HL-60 (cell line): Measurements from ENCODE around the gene ABCB9.
A peak's percentile ranks its signal among the peaks of the same experiment; 100 is the strongest.

ENCODE experiments used
- DNase-seq, 2 experiments: peaks; one replicate each; pipeline ENCODE4 v3.0.0-alpha.2; 2010 to 2020; ENCODE audit warnings: low read depth in 1 of 2, low spot score in 1 of 2
- H3K27ac ChIP-seq: fragments of 250-450 bp; sonication (Bioruptor Pico); replicated peaks from 2 replicates; pipeline ENCODE4 v1.5.1; 2020; ENCODE audit warnings: mild to moderate bottlenecking, moderate library complexity
- H3K27me3 ChIP-seq: fragments of 250-450 bp; sonication (Bioruptor Pico); 2 replicates; pipeline ENCODE4 v1.5.1; 2021; ENCODE audit warnings: mild to moderate bottlenecking, moderate library complexity; ENCODE audit not compliant: insufficient read depth, poor library complexity, severe bottlenecking
- H3K4me3 ChIP-seq: replicated peaks from 2 replicates; pipeline ENCODE4 v1.5.1; 2011; ENCODE audit warnings: mild to moderate bottlenecking, control low read depth, low read length; ENCODE audit not compliant: insufficient read depth
- CTCF ChIP-seq: IDR thresholded peaks from one replicate; pipeline ENCODE4 v1.5.1; 2011; ENCODE audit warnings: low read length, control low read depth, inconsistent platforms; ENCODE audit not compliant: insufficient read depth
- GABPA ChIP-seq: IDR thresholded peaks from 2 replicates; pipeline ENCODE4 v1.6.1; 2012; ENCODE audit warnings: low read depth
- POLR2AphosphoS5 ChIP-seq: IDR thresholded peaks from 2 replicates; pipeline ENCODE4 v1.6.1; 2012; ENCODE audit warnings: low read depth
- SPI1 ChIP-seq: IDR thresholded peaks from 2 replicates; pipeline ENCODE4 v1.6.1; 2012; ENCODE audit warnings: low read depth, mild to moderate bottlenecking, borderline replicate concordance
- TF ChIP-seq, protein P1 (sequence below): IDR thresholded peaks from 2 replicates; pipeline ENCODE4 v1.6.1; 2012; ENCODE audit warnings: low read depth; ENCODE audit not compliant: insufficient replicate concordance

The ABCB9 gene

DNA sequence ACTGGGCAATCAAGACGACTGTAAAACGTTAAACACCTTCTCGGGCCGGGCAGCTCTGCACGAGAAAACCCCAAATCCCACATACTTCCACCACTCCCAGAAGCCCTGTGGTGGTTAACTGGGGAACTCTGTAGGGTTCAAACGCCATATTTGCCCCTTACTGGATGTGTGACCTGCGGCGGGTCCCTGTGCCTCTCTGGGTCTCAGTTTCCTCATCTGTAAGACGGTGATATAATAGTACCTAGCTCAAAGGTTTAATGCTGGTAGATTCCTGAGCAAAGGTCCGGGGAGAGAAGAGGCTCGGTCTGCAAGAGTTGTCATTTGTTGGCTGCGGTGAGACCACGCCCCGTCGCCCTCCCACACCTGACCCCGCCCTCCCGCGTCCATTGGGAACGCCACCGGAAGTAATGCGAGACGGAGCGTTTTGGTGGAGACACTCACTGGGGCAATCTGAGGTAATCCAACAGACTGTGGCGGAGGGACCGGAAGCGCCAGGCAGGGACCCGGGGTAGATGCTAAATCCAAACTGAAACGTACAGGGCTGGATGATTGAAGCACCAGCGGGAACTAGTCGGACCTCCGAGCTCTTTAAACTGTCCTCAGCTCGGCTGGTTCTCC lies 8.1 kb upstream of the ABCB9 start:
- DNase-seq: peak; percentile 95 to 99
- H3K27ac ChIP-seq: peak overlapping the region; percentile 99
- H3K27me3 ChIP-seq: no peaks in the 10 kb centered on the region
- no peak for TF ChIP-seq SPI1
- TF ChIP-seq GABPA: peak; percentile 98
- no peak for TF ChIP-seq CTCF
- TF ChIP-seq, protein P1, sequence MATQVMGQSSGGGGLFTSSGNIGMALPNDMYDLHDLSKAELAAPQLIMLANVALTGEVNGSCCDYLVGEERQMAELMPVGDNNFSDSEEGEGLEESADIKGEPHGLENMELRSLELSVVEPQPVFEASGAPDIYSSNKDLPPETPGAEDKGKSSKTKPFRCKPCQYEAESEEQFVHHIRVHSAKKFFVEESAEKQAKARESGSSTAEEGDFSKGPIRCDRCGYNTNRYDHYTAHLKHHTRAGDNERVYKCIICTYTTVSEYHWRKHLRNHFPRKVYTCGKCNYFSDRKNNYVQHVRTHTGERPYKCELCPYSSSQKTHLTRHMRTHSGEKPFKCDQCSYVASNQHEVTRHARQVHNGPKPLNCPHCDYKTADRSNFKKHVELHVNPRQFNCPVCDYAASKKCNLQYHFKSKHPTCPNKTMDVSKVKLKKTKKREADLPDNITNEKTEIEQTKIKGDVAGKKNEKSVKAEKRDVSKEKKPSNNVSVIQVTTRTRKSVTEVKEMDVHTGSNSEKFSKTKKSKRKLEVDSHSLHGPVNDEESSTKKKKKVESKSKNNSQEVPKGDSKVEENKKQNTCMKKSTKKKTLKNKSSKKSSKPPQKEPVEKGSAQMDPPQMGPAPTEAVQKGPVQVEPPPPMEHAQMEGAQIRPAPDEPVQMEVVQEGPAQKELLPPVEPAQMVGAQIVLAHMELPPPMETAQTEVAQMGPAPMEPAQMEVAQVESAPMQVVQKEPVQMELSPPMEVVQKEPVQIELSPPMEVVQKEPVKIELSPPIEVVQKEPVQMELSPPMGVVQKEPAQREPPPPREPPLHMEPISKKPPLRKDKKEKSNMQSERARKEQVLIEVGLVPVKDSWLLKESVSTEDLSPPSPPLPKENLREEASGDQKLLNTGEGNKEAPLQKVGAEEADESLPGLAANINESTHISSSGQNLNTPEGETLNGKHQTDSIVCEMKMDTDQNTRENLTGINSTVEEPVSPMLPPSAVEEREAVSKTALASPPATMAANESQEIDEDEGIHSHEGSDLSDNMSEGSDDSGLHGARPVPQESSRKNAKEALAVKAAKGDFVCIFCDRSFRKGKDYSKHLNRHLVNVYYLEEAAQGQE: no peak
- TF ChIP-seq POLR2AphosphoS5: peak; percentile 57
- peak overlapping the region; percentile 95 for H3K4me3 ChIP-seq

DNA sequence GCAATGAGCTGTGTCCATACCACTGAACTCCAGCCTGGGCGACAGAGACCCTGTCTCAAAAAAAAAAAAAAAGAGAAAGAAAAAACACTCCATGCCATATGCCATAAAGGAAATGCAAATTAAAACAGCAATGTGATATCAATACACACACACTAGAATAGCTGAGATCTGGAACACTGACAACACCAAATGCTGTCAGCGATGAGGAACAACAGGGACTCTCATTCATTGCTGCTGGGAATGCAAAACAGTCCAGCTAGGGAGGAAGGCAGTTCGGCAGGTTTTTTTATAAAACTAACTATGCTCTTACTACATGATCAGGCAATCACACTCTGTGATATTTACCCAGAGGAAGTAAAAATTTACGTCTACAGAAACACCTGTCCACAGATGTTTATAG lies 3.4 kb upstream of the ABCB9 start:
- no peak for DNase-seq

GRCh38 chr12:122968104-122968503 lies 1.8 kb upstream of the ABCB9 start:
- Histone ChIP-seq H3K27me3 (no peaks in the 10 kb centered on the region), H3K4me3 (no peak overlapping the region), H3K27ac (no peak overlapping the region)
- TF ChIP-seq CTCF (no peak), POLR2AphosphoS5 (no peak), GABPA (no peak), SPI1 (no peak)
- TF ChIP-seq, protein P1: no peak
- DNase-seq: no peak

More for the DNA sequence above, 3.4 kb upstream of the ABCB9 start:
- TF ChIP-seq GABPA (no peak), CTCF (no peak), POLR2AphosphoS5 (no peak), SPI1 (no peak)
- TF ChIP-seq, protein P1: no peak
- no peak overlapping the region for H3K4me3 ChIP-seq
- no peak overlapping the region for H3K27ac ChIP-seq
- no peaks in the 10 kb centered on the region for H3K27me3 ChIP-seq
